NT2/D1 (cell line): Measurements from ENCODE around the gene MGAT4D.
"Not testable (repeated sequence)": the region's sequence is repeated elsewhere in the genome, so short reads cannot be mapped to it uniquely, and the experiment has no call there.

Source experiments
- DNase-seq: peaks from one replicate; pipeline ENCODE4 v3.0.0-alpha.2; 2011; ENCODE audit warnings: low read depth, low spot score
- H3K27me3 ChIP-seq: 2 replicates; pipeline ENCODE4 v1.6.0; 2011; ENCODE audit warnings: mild to moderate bottlenecking; ENCODE audit not compliant: insufficient read length, insufficient read depth
- H3K36me3 ChIP-seq: 2 replicates; pipeline ENCODE4 v1.6.1; 2011; ENCODE audit warnings: mild to moderate bottlenecking, low read length, mixed read lengths; ENCODE audit not compliant: insufficient read depth, insufficient read length
- H3K4me1 ChIP-seq: 2 replicates; pipeline ENCODE4 v1.5.1; 2011; ENCODE audit not compliant: insufficient read depth, insufficient read length
- H3K4me3 ChIP-seq: 2 replicates; pipeline ENCODE4 v1.5.1; 2011; ENCODE audit warnings: low read depth; ENCODE audit not compliant: insufficient read length
- H3K9ac ChIP-seq: 2 replicates; pipeline ENCODE4 v1.6.0; 2011; ENCODE audit warnings: low read depth; ENCODE audit not compliant: insufficient read length
- H3K9me3 ChIP-seq: 2 replicates; pipeline ENCODE4 v1.5.1; 2011; ENCODE audit warnings: mild to moderate bottlenecking, low read length; ENCODE audit not compliant: insufficient read depth
- SUZ12 ChIP-seq: IDR thresholded peaks from 2 replicates; pipeline ENCODE4 v1.6.1; 2011; ENCODE audit not compliant: insufficient read length, insufficient read depth; ENCODE audit errors: extremely low read depth
- YY1 ChIP-seq: IDR thresholded peaks from 2 replicates; pipeline ENCODE4 v1.6.1; 2011; ENCODE audit not compliant: insufficient read length, insufficient read depth
- ZNF274 ChIP-seq: IDR thresholded peaks from 2 replicates; pipeline ENCODE4 v1.6.1; 2011; ENCODE audit warnings: mild to moderate bottlenecking, low read depth, low read length

The MGAT4D gene

GRCh38 chr4:140466146-140466545 is 31.9 kb downstream of the MGAT4D start:
- Histone ChIP-seq H3K9me3 (no peaks in the 10 kb centered on the region), H3K36me3 (no peaks in the 10 kb centered on the region), H3K4me3 (no peak overlapping the region), H3K4me1 (no peaks in the 10 kb centered on the region), H3K9ac (no peak overlapping the region), H3K27me3 (no peaks in the 10 kb centered on the region)
- no peak for TF ChIP-seq SUZ12
- TF ChIP-seq ZNF274: no peak
- DNase-seq: no peak

- Histone ChIP-seq H3K9ac (no peak overlapping the region), H3K9me3 (no peaks in the 10 kb centered on the region), H3K4me3 (no peak overlapping the region), H3K4me1 (no peaks in the 10 kb centered on the region), H3K36me3 (no peaks in the 10 kb centered on the region), H3K27me3 (no peaks in the 10 kb centered on the region)
- no peak for TF ChIP-seq YY1
- no peak for DNase-seq
Measured at GRCh38 chr4:140463614-140464013, 34.5 kb downstream of the MGAT4D start.

- no peak for DNase-seq
- H3K27me3 ChIP-seq: no peaks in the 10 kb centered on the region
- no peak for TF ChIP-seq SUZ12
- no peak for TF ChIP-seq ZNF274
- TF ChIP-seq YY1: no peak
Measured at GRCh38 chr4:140463182-140463581, 34.9 kb downstream of the MGAT4D start.

GRCh38 chr4:140450352-140450751 is 47.7 kb downstream of the MGAT4D start:
- Histone ChIP-seq H3K9ac (no peak overlapping the region), H3K36me3 (no peaks in the 10 kb centered on the region), H3K4me1 (no peaks in the 10 kb centered on the region), H3K9me3 (no peaks in the 10 kb centered on the region), H3K27me3 (no peaks in the 10 kb centered on the region), H3K4me3 (no peak overlapping the region)
- TF ChIP-seq SUZ12 (no peak), YY1 (no peak), ZNF274 (no peak)
- no peak for DNase-seq

More at GRCh38 chr4:140463182-140463581, 34.9 kb downstream of the MGAT4D start:
- no peaks in the 10 kb centered on the region for H3K9me3 ChIP-seq
- H3K9ac ChIP-seq: no peak overlapping the region
- H3K4me1 ChIP-seq: no peaks in the 10 kb centered on the region
- H3K36me3 ChIP-seq: no peaks in the 10 kb centered on the region
- no peak overlapping the region for H3K4me3 ChIP-seq

GRCh38 chr4:140448830-140449229 is 49.3 kb downstream of the MGAT4D start:
- no peaks in the 10 kb centered on the region for H3K27me3 ChIP-seq
- DNase-seq: no peak
- H3K36me3 ChIP-seq: no peaks in the 10 kb centered on the region
- TF ChIP-seq SUZ12 (no peak), YY1 (no peak), ZNF274 (no peak)
- H3K9ac ChIP-seq: no peak overlapping the region
- no peaks in the 10 kb centered on the region for H3K4me1 ChIP-seq
- H3K9me3 ChIP-seq: no peaks in the 10 kb centered on the region
- H3K4me3 ChIP-seq: no peak overlapping the region

GRCh38 chr4:140448162-140448561 is 49.9 kb downstream of the MGAT4D start:
- TF ChIP-seq ZNF274: no peak
- TF ChIP-seq SUZ12: no peak
- TF ChIP-seq YY1: no peak
- no peak for DNase-seq
- H3K9me3 ChIP-seq: no peaks in the 10 kb centered on the region
- no peaks in the 10 kb centered on the region for H3K36me3 ChIP-seq
- H3K27me3 ChIP-seq: no peaks in the 10 kb centered on the region
- no peaks in the 10 kb centered on the region for H3K4me1 ChIP-seq
- H3K4me3 ChIP-seq: no peak overlapping the region
- H3K9ac ChIP-seq: no peak overlapping the region

- not testable (repeated sequence) for H3K9ac ChIP-seq, H3K36me3 ChIP-seq, H3K4me1 ChIP-seq, H3K4me3 ChIP-seq, H3K9me3 ChIP-seq, DNase-seq, H3K27me3 ChIP-seq
Measured at GRCh38 chr4:140444347-140444746, 53.7 kb downstream of the MGAT4D start.

- no peak for DNase-seq
- no peak for TF ChIP-seq YY1
- TF ChIP-seq SUZ12: no peak
- no peak for TF ChIP-seq ZNF274
- Histone ChIP-seq H3K9me3 (no peaks in the 10 kb centered on the region), H3K4me1 (no peaks in the 10 kb centered on the region), H3K9ac (no peak overlapping the region), H3K4me3 (no peak overlapping the region), H3K27me3 (no peaks in the 10 kb centered on the region), H3K36me3 (no peaks in the 10 kb centered on the region)
Measured at GRCh38 chr4:140439644-140440142, 58.4 kb downstream of the MGAT4D start.
